Heart left ventricle (tissue), 16 donors: ENCODE results near the gene ETNK2. TPM values are rescaled to one million over a fixed set of nuclear protein-coding genes. Genes with fewer than 3 reads are reported as not detected.
A peak's percentile ranks its signal among the peaks of the same experiment; 100 is the strongest.

ENCODE experiments used
- ATAC-seq, 4 donors: fragments of 200-7000 bp; cut with Tn5 transposase; one replicate each; pipeline ENCODE4 v1.9.1; 2020 to 2022; ENCODE audit warnings: moderate library complexity in 4 of 4, mild to moderate bottlenecking in 3 of 4, moderate number of reproducible peaks in 1 of 4
- DNase-seq, 5 donors: peaks; one replicate each; pipeline ENCODE4 v3.0.0-alpha.2; 2020
- H3K27ac ChIP-seq, 12 donors: fragments of 200-600 bp; sonication (generic) in 4 of 12; one replicate each; pipeline versions ENCODE4 v1.5.0 to v1.8.0; 2016 to 2022; ENCODE audit warnings: mild to moderate bottlenecking in 2 of 12
- H3K27me3 ChIP-seq, 9 donors: fragments of 200-600 bp; sonication (generic) in 2 of 9; one replicate each; pipeline versions ENCODE4 v1.5.1 to v1.8.0; 2016 to 2022; ENCODE audit warnings: mild to moderate bottlenecking in 3 of 9
- H3K36me3 ChIP-seq, 9 donors: fragments of 200-600 bp; sonication (generic) in 2 of 9; one replicate each; pipeline versions ENCODE4 v1.5.0 to v1.8.0; 2018 to 2022; ENCODE audit warnings: mild to moderate bottlenecking in 2 of 9
- H3K4me1 ChIP-seq, 12 donors: fragments of 200-600 bp; sonication (generic) in 4 of 12; one replicate each; pipeline versions ENCODE4 v1.5.0 to v1.8.0; 2016 to 2022; ENCODE audit warnings: mild to moderate bottlenecking in 3 of 12
- H3K4me3 ChIP-seq, 12 donors: fragments of 200-600 bp; sonication (generic) in 4 of 12; one replicate each; pipeline versions ENCODE4 v1.5.0 to v1.8.0; 2017 to 2022; ENCODE audit warnings: mild to moderate bottlenecking in 9 of 12, moderate library complexity in 4 of 12
- H3K9me3 ChIP-seq, 12 donors: fragments of 200-600 bp; sonication (generic) in 4 of 12; one replicate each; pipeline versions ENCODE4 v1.5.0 to v1.8.0; 2016 to 2022; ENCODE audit warnings: mild to moderate bottlenecking in 1 of 12
- POLR2A ChIP-seq, 2 donors: fragments of 450-650 bp; IDR thresholded peaks; one replicate each; pipeline ENCODE4 v1.6.1; 2017; ENCODE audit warnings: antibody characterized with exemption in 2 of 2, mild to moderate bottlenecking in 2 of 2, moderate library complexity in 2 of 2
- WGBS, 4 donors: extraction: QIAGEN DNeasy Blood & Tissue Kit in 2 of 4; methylation state at CpG; one replicate each; pipeline versions ENCODE4 v1.1.5 to v1.1.7; 2013 to 2018; 5-methylcytosine and 5-hydroxymethylcytosine counted together
- intact Hi-C, 10 donors: fragments of 100-400 bp; cut with DNase I; formaldehyde crosslinking; loops; one replicate each; pipeline versions ENCODE4 v1.11.1 to v1.14.2; 2022
- polyA plus RNA-seq, 2 donors: library from polyadenylated mRNA; stranded (reverse); fragments of 200-250 nt; gene quantifications; one replicate each; pipeline ENCODE4 v1.2.3, GENCODE V29; 2013
- total RNA-seq, 9 donors: library from RNA; depleted of rRNA in 2 of 9; stranded (reverse); fragments of >200 nt in 2 of 9; fragmentation: NEBNext Ultra II Directional in 3 of 9; extraction: Animal tissue kit (Norgen Biotek cat#: 25700) in 3 of 9; gene quantifications; one replicate each; pipeline versions ENCODE4 v1.1.0 to v1.2.4, GENCODE V29; 2016 to 2023
- TF ChIP-seq, protein P1 (sequence below), 12 donors: fragments of 200-600 bp; sonication (generic) in 4 of 12; IDR thresholded peaks; one replicate each; pipeline versions ENCODE4 v1.5.0 to v1.8.0; 2018 to 2022; ENCODE audit warnings: antibody characterized with exemption in 12 of 12, mild to moderate bottlenecking in 5 of 12
- donor health status: ischemic (EF 13 %, LVEDD 7.1; RV severe dilation, severe dysfunction).
- donor health status: healthy with polysubstance abuse.
- donor health status: DM: no; HTN: yes; CAD: no.
- donor health status: DM: no; HTN: no; CAD: no.
- donor health status: ischemic (EF 25% LVEDD 6.9; RV normal size, moderate dysfunction).
- donor health status: ischemic (EF 25% LVEDD 5.7; RV mildly dilated, moderate dysfunction).
- donor health status: healthy.
- donor health status: DM: yes; HTN: yes; CAD: no.
- donor health status: ischemic (EF 35%, LVEDD 5.7; RV mildly dilated, moderate dysfunction).
- donor health status: nonischemic (EF 11% LVEDD 7.7; RV severe dilation, severe dysfunction).
- donor health status: DM: yes; HTN: yes; CAD: no.
- donor health status: PGD.
- donor health status: ischemic (EF 29% LVEDD 5.4; RV normal size, mild dysfunction).
- donor health status: nonischemic (EF 23%, LVEDD 6.1; RV moderate dilation, normal function).

ETNK2 gene
- total and polyA plus RNA-seq, 11 donors: 1.1 to 16.3 (median 3.0) TPM

DNA sequence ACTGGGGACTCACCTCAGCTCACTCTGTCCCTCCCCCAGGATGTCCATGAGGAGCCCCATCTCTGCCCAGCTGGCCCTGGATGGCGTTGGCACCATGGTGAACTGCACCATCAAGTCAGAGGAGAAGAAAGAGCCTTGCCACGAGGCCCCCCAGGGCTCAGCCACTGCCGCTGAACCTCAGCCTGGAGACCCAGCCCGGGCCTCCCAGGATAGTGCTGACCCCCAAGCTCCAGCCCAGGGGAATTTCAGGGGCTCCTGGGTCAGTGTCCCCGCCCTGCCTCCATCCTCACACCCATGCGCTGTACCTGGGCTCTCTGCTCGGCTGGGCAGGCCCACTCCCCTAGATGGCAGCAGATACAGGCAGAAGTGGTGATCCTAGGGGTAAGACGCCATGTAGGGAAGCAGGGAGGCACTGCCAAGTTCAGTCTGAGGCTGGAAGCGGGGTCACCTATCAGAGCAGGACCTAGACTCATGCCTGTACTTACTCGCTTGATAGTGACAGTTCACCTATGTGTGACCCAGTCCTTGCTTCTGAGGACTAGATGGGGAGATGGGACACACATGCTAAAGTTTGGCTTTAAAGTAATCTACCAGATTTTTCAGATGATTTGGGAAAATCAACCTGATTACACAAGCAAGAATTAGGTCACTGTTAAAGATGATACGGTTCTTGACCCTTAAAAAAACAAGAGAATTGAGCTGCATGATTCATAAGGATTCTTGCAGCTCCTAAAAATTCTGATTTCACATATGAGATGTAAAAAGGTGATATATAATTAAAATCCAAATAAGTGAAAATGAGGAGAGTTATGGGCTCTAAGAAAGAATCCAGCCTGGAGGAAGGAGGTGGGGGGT is 38.7 kb downstream of the ETNK2 start:
- no peak for ATAC-seq
- no peaks in the 10 kb centered on the region for H3K9me3 ChIP-seq
- peak in 1 of 5 donors; percentile 27 for DNase-seq
- H3K4me3 ChIP-seq: no peak overlapping the region
- H3K4me1 ChIP-seq: peaks cover 0 to 34% (median 13%) of the 10 kb centered on the region in 12 donors
- peaks cover 0 to 41% (median 16%) of the 10 kb centered on the region in 9 donors for H3K36me3 ChIP-seq
- no peak for TF ChIP-seq POLR2A (IDR thresholded peaks at IDR 0.05)
- TF ChIP-seq, protein P1, sequence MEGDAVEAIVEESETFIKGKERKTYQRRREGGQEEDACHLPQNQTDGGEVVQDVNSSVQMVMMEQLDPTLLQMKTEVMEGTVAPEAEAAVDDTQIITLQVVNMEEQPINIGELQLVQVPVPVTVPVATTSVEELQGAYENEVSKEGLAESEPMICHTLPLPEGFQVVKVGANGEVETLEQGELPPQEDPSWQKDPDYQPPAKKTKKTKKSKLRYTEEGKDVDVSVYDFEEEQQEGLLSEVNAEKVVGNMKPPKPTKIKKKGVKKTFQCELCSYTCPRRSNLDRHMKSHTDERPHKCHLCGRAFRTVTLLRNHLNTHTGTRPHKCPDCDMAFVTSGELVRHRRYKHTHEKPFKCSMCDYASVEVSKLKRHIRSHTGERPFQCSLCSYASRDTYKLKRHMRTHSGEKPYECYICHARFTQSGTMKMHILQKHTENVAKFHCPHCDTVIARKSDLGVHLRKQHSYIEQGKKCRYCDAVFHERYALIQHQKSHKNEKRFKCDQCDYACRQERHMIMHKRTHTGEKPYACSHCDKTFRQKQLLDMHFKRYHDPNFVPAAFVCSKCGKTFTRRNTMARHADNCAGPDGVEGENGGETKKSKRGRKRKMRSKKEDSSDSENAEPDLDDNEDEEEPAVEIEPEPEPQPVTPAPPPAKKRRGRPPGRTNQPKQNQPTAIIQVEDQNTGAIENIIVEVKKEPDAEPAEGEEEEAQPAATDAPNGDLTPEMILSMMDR (IDR thresholded peaks at IDR 0.05): no peak
- WGBS, 4 donors: 82 to 90% (median 86%) methylated on average over 10 to 11 of the region's 11 CpGs
- intact Hi-C loops: loop anchor here in 1 of 10 donors (5.0 kb wide), 1 partner anchor 36 kb away; no protein-coding TSS in a partner anchor
- H3K27me3 ChIP-seq: no peaks in the 10 kb centered on the region
- no peak overlapping the region for H3K27ac ChIP-seq

DNA sequence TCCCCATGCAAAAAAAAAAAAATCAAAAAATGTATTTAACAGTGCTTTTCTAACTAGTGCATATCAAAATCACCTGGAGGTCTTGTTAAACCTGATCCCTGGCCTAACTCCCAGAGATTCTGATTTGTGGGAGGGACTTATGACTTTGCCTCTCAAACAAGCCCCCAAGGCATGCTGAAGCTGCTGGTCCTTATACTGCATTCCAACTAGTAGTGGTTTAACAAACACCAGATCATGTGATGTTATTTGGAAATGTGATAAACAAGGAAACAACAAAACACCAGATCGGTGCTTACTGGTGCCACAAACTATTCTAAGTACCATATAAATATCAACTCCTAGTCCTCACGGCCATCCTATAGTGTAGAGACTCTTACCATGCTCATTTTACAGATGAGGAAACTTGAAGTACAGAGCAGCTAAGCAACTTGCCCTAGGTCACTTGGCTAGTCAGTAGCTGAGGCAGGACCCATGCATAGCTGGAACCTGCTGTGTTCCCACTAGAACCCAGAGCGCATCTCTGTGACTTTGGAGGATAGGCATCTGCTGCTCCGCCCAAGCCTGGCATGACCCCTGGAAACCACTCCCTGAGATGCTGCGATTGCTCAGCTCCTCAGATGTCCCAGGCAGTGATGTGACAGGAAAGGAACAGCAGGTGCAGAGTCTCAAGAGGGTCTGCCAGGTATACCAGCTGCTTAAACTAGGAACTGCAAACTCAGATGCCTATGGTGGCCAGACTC is 40.8 kb downstream of the ETNK2 start:
- ATAC-seq (no peak), DNase-seq (peak in 1 of 5 donors; percentile 15)
- Histone ChIP-seq H3K4me3 (no peak overlapping the region), H3K36me3 (peaks cover 0 to 20% (median 0%) of the 10 kb centered on the region in 9 donors), H3K27me3 (no peaks in the 10 kb centered on the region), H3K9me3 (no peaks in the 10 kb centered on the region), H3K27ac (no peak overlapping the region), H3K4me1 (peaks cover 0 to 46% (median 21%) of the 10 kb centered on the region in 12 donors)
- WGBS, 4 donors: 74 to 90% (median 86%) methylated on average over 4 to 5 of the region's 5 CpGs
- TF ChIP-seq, protein P1 (IDR thresholded peaks at IDR 0.05): no peak
- no peak for TF ChIP-seq POLR2A (IDR thresholded peaks at IDR 0.05)
- intact Hi-C loops: loop anchor here in 1 of 10 donors (5.0 kb wide), 1 partner anchor 34 kb away; no protein-coding TSS in a partner anchor

DNA sequence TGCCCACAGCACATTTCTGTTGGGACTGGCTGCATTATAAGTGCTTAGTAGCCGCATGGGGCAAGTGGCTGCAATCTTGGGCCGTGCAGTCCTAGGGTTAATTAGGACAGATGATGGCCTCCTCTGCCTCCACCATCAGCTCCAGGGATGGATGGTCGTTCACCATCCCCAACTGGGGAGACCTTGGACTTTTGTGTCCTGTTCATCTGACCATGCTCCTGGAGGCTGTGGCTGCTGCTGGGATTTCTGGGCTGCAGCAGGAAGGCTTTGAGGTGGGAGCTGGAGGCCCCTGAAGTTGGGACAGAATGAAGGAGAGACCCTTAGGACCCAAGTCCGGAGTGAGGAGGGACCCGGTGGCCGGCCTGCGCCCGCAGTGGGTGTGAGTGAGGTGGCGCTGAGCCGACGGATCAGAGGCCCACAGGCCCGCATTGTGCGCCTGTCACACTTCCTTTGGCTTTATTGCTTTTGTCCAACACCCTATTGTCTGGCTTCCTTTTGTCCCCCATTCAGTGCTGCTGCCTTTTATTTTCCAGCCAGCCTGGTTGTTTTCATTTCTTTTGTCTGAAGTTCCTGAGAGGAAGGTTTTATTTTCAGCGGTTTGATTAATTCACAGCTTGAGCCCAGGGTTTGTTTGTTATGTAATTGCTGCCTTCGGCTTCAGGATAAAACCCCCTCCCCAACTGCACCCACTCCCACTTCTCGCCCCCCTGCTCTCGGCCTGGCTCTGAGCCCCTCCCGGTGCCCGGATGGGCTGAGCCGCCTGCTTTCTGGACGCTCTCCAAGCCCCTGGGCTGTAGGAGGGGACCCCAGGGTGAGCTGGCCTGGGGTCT is 43.3 kb downstream of the ETNK2 start:
- ATAC-seq: peak; percentile 19 to 70 (median 55)
- WGBS, 4 donors: 49 to 59% (median 58%) methylated on average over 21 of the region's 21 CpGs
- H3K27ac ChIP-seq: peak overlapping the region in 10 of 12 donors; percentile 16 to 71 (median 57)
- no peaks in the 10 kb centered on the region for H3K9me3 ChIP-seq
- H3K4me3 ChIP-seq: peak overlapping the region in 2 of 12 donors; percentile 14 to 15
- H3K4me1 ChIP-seq: peaks cover 0 to 63% (median 33%) of the 10 kb centered on the region in 12 donors
- intact Hi-C loops: no loop called here
- DNase-seq: peak in 2 of 5 donors; percentile 54
- no peaks in the 10 kb centered on the region for H3K27me3 ChIP-seq
- H3K36me3 ChIP-seq: no peaks in the 10 kb centered on the region
- TF ChIP-seq, protein P1 (IDR thresholded peaks at IDR 0.05): no peak
